ENCODE results near the gene BMP2. TPM values are rescaled to one million over a fixed set of nuclear protein-coding genes. Genes with fewer than 3 reads are reported as not detected.

The BMP2 gene
- total RNA-seq, 2 experiments from 2014 or later: not detected

- H3K36me3 Mint-ChIP-seq: no peaks in the 10 kb centered on the region
- H3K27ac Mint-ChIP-seq: no peak overlapping the region
- no peaks in the 10 kb centered on the region for H3K9me3 Mint-ChIP-seq
- no peak overlapping the region for H3K4me3 Mint-ChIP-seq
- peaks cover 2% of the 10 kb centered on the region for H3K27me3 Mint-ChIP-seq
- no peaks in the 10 kb centered on the region for H3K4me1 Mint-ChIP-seq
- DNase-seq: no peak
- ATAC-seq (ENCODE audit: low read depth): no peak
- POLR2A ChIA-PET: no interaction called here
These were observed 62.1 kb downstream of the BMP2 start for GRCh38 chr20:6829510-6830116.

All from activated naive CD8-positive, alpha-beta T cell treated with anti-CD3 and anti-CD28 coated beads, Interleukin-2, amount 10 ng/mL, durations not matched to agents 7 days and 5 days (primary cell).